ENCODE results near the gene ASIC3.
A peak's percentile ranks its signal among the peaks of the same experiment; 100 is the strongest.

Gene ASIC3

DNA sequence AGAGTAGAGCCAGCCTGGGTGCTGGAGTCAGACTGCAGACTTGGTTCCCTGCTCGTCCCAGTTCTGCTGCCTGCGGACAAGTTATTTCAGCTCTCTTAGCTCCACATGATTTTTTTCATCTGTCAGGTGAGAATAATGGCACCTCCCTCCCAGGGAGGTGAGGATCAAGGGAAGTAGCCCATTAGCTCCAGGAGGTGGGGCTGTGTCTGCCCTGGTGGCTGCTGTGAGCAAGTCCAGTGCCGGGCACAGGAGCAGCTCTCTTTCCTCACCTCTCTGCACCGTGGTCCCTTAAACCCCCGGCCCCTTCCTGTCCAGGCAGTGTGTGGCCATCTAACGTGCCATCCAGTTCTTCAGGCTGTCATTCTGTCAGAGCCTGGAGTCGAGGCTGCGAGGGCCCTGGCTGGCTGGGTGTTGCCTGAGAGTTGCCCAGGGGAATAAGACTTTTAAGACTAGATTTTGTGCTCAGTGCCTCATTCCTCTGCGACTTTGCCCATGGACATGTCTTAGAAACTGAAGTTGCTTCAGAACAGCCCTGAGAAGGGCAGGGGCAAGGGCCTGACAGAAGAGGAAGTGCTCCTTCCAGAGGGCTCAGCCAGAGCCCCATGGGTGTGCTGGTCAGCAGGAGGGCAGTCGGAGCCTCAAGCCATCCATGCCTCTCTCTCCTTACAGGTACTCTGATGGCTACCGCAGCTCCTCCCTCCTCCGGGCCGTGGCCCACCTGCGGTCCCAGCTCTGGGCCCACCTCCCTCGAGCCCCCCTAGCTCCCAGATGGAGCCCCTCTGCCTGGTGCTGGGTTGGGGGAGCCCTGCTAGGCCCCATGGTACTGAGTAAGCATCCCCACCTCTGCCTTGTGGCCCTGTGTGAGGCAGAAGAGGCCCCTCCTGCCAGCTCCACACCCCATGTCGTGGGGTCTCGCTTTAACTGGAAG lies 15.1 kb upstream of the ASIC3 start:
- DNase-seq (ENCODE audit: low read depth), result no peak
- no peak overlapping the region for H3K4me3 ChIP-seq (ENCODE audit: low read depth, low read length)
- in situ Hi-C loops (cut with HindIII; ENCODE audit: low sequenced_read_pairs), result no loop called here
- TF ChIP-seq, protein P1, sequence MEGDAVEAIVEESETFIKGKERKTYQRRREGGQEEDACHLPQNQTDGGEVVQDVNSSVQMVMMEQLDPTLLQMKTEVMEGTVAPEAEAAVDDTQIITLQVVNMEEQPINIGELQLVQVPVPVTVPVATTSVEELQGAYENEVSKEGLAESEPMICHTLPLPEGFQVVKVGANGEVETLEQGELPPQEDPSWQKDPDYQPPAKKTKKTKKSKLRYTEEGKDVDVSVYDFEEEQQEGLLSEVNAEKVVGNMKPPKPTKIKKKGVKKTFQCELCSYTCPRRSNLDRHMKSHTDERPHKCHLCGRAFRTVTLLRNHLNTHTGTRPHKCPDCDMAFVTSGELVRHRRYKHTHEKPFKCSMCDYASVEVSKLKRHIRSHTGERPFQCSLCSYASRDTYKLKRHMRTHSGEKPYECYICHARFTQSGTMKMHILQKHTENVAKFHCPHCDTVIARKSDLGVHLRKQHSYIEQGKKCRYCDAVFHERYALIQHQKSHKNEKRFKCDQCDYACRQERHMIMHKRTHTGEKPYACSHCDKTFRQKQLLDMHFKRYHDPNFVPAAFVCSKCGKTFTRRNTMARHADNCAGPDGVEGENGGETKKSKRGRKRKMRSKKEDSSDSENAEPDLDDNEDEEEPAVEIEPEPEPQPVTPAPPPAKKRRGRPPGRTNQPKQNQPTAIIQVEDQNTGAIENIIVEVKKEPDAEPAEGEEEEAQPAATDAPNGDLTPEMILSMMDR (IDR thresholded peaks at IDR 0.05; ENCODE audit: low read depth, low read length, missing control alignments), result peak; percentile 18

DNA sequence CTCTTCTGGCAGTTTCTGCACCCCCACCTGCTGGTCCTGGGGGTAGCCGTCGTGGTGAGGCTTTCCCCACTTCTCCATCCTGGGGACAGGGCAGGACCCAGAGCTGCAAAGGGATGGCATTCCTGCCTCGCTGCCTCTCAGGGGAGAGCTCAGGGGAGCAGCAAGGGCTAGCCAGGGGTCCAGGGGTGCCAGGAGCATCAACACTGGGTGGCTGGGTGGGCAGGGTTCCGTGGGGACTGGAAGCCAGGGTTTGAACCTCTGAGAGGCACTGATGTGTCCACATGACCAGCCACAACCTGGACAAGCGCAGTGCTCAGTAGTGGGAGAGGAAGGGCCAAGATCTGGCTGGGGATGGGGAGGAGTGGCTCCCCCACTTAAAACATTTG lies 14.5 kb upstream of the ASIC3 start:
- DNase-seq (ENCODE audit: low read depth), result no peak
- TF ChIP-seq, protein P1 (IDR thresholded peaks at IDR 0.05; ENCODE audit: low read depth, low read length, missing control alignments), result no peak
- no peak overlapping the region for H3K4me3 ChIP-seq (ENCODE audit: low read depth, low read length)
- in situ Hi-C loops (cut with HindIII; ENCODE audit: low sequenced_read_pairs), result no loop called here

DNA sequence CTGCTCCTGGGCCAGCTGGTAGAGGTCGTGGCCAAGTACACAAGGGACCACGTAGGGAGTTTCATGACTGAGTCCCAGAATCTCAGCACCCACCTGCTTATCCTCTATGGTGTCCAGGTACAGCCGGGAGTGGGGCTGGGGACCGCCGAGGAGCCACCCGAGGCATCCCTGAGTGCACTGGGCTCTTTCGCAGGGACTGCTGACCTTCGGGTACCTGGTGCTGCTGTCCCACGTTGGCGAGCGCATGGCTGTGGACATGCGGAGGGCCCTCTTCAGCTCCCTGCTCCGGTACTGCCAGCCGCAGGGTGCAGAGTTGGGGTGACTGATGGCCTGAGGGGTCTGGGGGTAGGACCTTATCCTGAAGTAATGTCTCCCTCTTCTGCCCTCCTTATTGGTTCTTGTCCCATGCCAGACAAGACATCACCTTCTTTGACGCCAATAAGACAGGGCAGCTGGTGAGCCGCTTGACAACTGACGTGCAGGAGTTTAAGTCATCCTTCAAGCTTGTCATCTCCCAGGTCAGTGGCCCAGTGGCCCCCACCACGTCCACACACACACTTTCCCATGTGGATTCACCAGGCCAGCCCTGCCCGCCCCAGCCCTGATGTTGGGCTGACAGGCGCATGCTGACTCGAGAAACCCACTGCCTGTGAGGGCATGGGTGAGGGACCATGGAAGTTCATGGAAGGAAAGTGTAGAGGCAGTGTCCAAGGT lies 13.9 kb upstream of the ASIC3 start:
- H3K4me3 ChIP-seq (ENCODE audit: low read depth, low read length), result no peak overlapping the region
- no peak for DNase-seq (ENCODE audit: low read depth)
- in situ Hi-C loops (cut with HindIII; ENCODE audit: low sequenced_read_pairs), result no loop called here
- TF ChIP-seq, protein P1 (IDR thresholded peaks at IDR 0.05; ENCODE audit: low read depth, low read length, missing control alignments), result no peak

DNA sequence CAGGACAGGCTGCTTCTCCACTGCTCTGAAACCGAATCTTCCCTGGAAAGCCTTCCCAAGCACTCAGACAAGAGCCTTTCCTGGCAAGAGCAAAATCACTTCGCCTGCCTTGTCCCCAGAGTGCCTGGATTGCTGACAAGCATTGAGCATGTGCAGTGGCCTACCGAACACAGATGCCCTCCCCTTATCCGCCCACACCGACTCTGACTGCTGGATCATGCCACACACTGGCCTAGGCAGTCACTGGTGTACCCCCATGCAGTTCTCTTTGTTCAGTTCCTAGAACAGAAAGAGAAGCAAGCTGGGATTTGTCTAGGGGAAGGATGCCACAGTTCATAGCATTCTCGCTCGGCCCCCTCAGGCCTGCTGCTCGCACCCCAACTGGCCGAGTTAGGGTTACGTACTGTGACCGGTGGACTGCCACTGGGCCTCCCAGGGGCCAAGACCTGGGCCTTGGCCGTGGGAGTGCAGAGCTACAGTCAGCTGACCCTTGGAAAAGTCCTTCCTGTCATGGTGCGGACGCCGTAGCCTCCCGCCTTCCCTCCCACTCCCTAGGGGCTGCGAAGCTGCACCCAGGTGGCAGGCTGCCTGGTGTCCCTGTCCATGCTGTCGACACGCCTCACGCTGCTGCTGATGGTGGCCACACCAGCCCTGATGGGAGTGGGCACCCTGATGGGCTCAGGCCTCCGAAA lies 13.2 kb upstream of the ASIC3 start:
- DNase-seq (ENCODE audit: low read depth), result no peak
- TF ChIP-seq, protein P1 (IDR thresholded peaks at IDR 0.05; ENCODE audit: low read depth, low read length, missing control alignments), result no peak
- in situ Hi-C loops (cut with HindIII; ENCODE audit: low sequenced_read_pairs), result no loop called here
- H3K4me3 ChIP-seq (ENCODE audit: low read depth, low read length), result no peak overlapping the region

DNA sequence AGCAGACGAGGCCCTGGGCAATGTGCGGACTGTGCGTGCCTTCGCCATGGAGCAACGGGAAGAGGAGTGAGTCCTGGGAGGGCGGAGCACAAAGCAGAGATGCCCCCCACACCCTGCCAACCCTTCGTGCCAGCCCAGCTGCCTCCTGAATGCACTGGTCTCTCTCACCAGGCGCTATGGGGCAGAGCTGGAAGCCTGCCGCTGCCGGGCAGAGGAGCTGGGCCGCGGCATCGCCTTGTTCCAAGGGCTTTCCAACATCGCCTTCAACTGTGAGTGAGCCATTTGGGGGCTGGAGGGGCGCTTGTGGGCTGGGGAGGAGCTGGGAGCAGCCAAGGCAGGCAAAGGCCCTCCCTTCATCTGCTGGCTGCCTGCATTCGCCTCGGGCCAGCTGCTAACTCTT lies 12.4 kb upstream of the ASIC3 start:
- TF ChIP-seq, protein P1 (IDR thresholded peaks at IDR 0.05; ENCODE audit: low read depth, low read length, missing control alignments), result no peak
- no peak overlapping the region for H3K4me3 ChIP-seq (ENCODE audit: low read depth, low read length)
- in situ Hi-C loops (cut with HindIII; ENCODE audit: low sequenced_read_pairs), result no loop called here
- DNase-seq (ENCODE audit: low read depth), result no peak
